ENCODE measurements around the gene LSM2. TPM values are rescaled to one million over a fixed set of nuclear protein-coding genes. Genes with fewer than 3 reads are reported as not detected.

Gene LSM2
- total and polyA plus RNA-seq, 9 of the 15 experiments (the other 6 are each of a cell fraction or from before 2014, with no cell fraction given), result 154 to 407 (median 223) TPM

- TF ChIP-seq ZBTB40 (IDR thresholded peaks at IDR 0.05) (no peak), ZBTB40 (CRISPR knock-in tag; IDR thresholded peaks at IDR 0.05) (no peak), BCLAF1 (IDR thresholded peaks at IDR 0.05; ENCODE audit: borderline replicate concordance in 1 of 2, control insufficient read depth in 1 of 2, low read depth in 2 of 2, low read length in 1 of 2) (0 out of 4 replicates have a peak, but pooled peaks of 1 of the 2 experiments have one; percentile 39), LCOR (CRISPR knock-in tag; IDR thresholded peaks at IDR 0.05) (peak; percentile 60), FOXK1 (CRISPR knock-in tag; IDR thresholded peaks at IDR 0.05; ENCODE audit: borderline replicate concordance) (no peak), ZNF134 (CRISPR knock-in tag; conservative IDR thresholded peaks at IDR 0.05) (peak; percentile 70), THRB (CRISPR knock-in tag; conservative IDR thresholded peaks at IDR 0.05) (no peak; the same call in 1 of the 2 replicates), CHD2 (IDR thresholded peaks at IDR 0.05; ENCODE audit: low read depth, low read length) (0 out of 2 replicates have a peak, but pooled peaks have one; percentile 32), CTBP1 (IDR thresholded peaks at IDR 0.05; ENCODE audit: borderline replicate concordance) (no peak), ZNF511 (CRISPR knock-in tag; IDR thresholded peaks at IDR 0.05) (peak; percentile 87), TRIM24 (IDR thresholded peaks at IDR 0.05) (peak in 1 of 2 experiments; percentile 74; a peak in 3 of 4 replicates), NRF1 (conservative IDR thresholded peaks at IDR 0.05 in 1 of 2, IDR thresholded peaks at IDR 0.05 in 1 of 2) (peak; percentile 88 to 89), ZNF143 (CRISPR knock-in tag; IDR thresholded peaks at IDR 0.05) (no peak; the same call in 1 of the 2 replicates)
Observed at GRCh38 chr6:31821301-31822035, 14.7 kb upstream of the LSM2 start (continued).
